Measurements from ENCODE around the gene EVX2. TPM values are rescaled to one million over a fixed set of nuclear protein-coding genes. Genes with fewer than 3 reads are reported as not detected.
A peak's percentile ranks its signal among the peaks of the same experiment; 100 is the strongest.

Gene EVX2
- total RNA-seq, 1 donor from 2014 or later = not detected

- peak overlapping the region; percentile 49 for H3K4me3 ChIP-seq (ENCODE audit: low read depth, low read length)
- DNase-seq (ENCODE audit: low read depth) = no peak
- TF ChIP-seq CTCF (conservative IDR thresholded peaks at IDR 0.05; ENCODE audit: low read depth, low read length) = no peak
Observed at GRCh38 chr2:176105730-176106580, 22.2 kb upstream of the EVX2 start.

GRCh38 chr2:176105078-176105729 is 21.4 kb upstream of the EVX2 start:
- no peak for DNase-seq (ENCODE audit: low read depth)
- peak overlapping the region; percentile 49 for H3K4me3 ChIP-seq (ENCODE audit: low read depth, low read length)
- no peak for TF ChIP-seq CTCF (conservative IDR thresholded peaks at IDR 0.05; ENCODE audit: low read depth, low read length)

GRCh38 chr2:176104316-176105077 is 20.7 kb upstream of the EVX2 start:
- TF ChIP-seq CTCF (conservative IDR thresholded peaks at IDR 0.05; ENCODE audit: low read depth, low read length) = no peak
- peak overlapping the region; percentile 49 for H3K4me3 ChIP-seq (ENCODE audit: low read depth, low read length)
- DNase-seq (ENCODE audit: low read depth) = no peak

GRCh38 chr2:176103742-176104315 is 20.1 kb upstream of the EVX2 start:
- peak overlapping the region; percentile 49 for H3K4me3 ChIP-seq (ENCODE audit: low read depth, low read length)
- TF ChIP-seq CTCF (conservative IDR thresholded peaks at IDR 0.05; ENCODE audit: low read depth, low read length) = no peak
- DNase-seq (ENCODE audit: low read depth) = no peak

GRCh38 chr2:176103194-176103593 is 19.4 kb upstream of the EVX2 start:
- H3K4me3 ChIP-seq (ENCODE audit: low read depth, low read length) = no peak overlapping the region
- DNase-seq (ENCODE audit: low read depth) = no peak
- TF ChIP-seq CTCF (conservative IDR thresholded peaks at IDR 0.05; ENCODE audit: low read depth, low read length) = no peak

GRCh38 chr2:176102309-176102866 is 18.6 kb upstream of the EVX2 start:
- H3K4me3 ChIP-seq (ENCODE audit: low read depth, low read length) = no peak overlapping the region
- DNase-seq (ENCODE audit: low read depth) = no peak
- no peak for TF ChIP-seq CTCF (conservative IDR thresholded peaks at IDR 0.05; ENCODE audit: low read depth, low read length)

All from epithelial cell of proximal tubule (primary cell).